HEK293 (cell line): ENCODE measurements around the gene ZFP62.

Experiments used
- MEIS1 ChIP-seq: sonication (generic); formaldehyde crosslinking; IDR thresholded peaks from 2 replicates; pipeline ENCODE4 v1.8.1; 2022; ENCODE audit warnings: missing genetic modification reagents, mild to moderate bottlenecking, borderline replicate concordance
- ZNF175 ChIP-seq: fragments of 450-650 bp; formaldehyde crosslinking; IDR thresholded peaks from 2 replicates; pipeline ENCODE4 v1.5.1; 2016; ENCODE audit warnings: missing biosample characterization, missing genetic modification characterization
- ZNF292 ChIP-seq: fragments of 450-650 bp; formaldehyde crosslinking; IDR thresholded peaks from 2 replicates; pipeline ENCODE4 v1.5.1; 2016; ENCODE audit warnings: low read depth, missing biosample characterization, missing genetic modification characterization, borderline replicate concordance
- ZNF558 ChIP-seq: fragments of 450-650 bp; formaldehyde crosslinking; IDR thresholded peaks from 2 replicates; pipeline ENCODE4 v1.5.1; 2016; ENCODE audit warnings: missing biosample characterization, missing genetic modification characterization
- ZNF560 ChIP-seq: fragments of 450-650 bp; formaldehyde crosslinking; IDR thresholded peaks from 2 replicates; pipeline ENCODE4 v1.5.1; 2017; ENCODE audit warnings: missing biosample characterization, missing genetic modification characterization, borderline replicate concordance
- ZNF654 ChIP-seq: fragments of 450-650 bp; formaldehyde crosslinking; IDR thresholded peaks from 2 replicates; pipeline ENCODE4 v1.5.1; 2016; ENCODE audit warnings: low read depth, missing biosample characterization, missing genetic modification characterization
- TF ChIP-seq, protein P1 (sequence below): fragments of 450-650 bp; formaldehyde crosslinking; IDR thresholded peaks from 2 replicates; pipeline ENCODE4 v1.5.1; 2016; ENCODE audit warnings: missing biosample characterization, missing genetic modification characterization
- TF ChIP-seq, protein P2 (sequence below): fragments of 450-650 bp; formaldehyde crosslinking; IDR thresholded peaks from 2 replicates; pipeline ENCODE4 v1.5.1; 2016; ENCODE audit warnings: missing biosample characterization, missing genetic modification characterization
- TF ChIP-seq, protein P3 (sequence below): fragments of 450-650 bp; formaldehyde crosslinking; IDR thresholded peaks from 2 replicates; pipeline ENCODE4 v1.5.1; 2016; ENCODE audit warnings: missing biosample characterization, missing genetic modification characterization
- TF ChIP-seq, protein P4 (sequence below): fragments of 450-650 bp; formaldehyde crosslinking; optimal IDR thresholded peaks from 2 replicates; pipeline ENCODE3; 2016; ENCODE audit warnings: missing biosample characterization, mild to moderate bottlenecking, missing genetic modification characterization

DNA sequence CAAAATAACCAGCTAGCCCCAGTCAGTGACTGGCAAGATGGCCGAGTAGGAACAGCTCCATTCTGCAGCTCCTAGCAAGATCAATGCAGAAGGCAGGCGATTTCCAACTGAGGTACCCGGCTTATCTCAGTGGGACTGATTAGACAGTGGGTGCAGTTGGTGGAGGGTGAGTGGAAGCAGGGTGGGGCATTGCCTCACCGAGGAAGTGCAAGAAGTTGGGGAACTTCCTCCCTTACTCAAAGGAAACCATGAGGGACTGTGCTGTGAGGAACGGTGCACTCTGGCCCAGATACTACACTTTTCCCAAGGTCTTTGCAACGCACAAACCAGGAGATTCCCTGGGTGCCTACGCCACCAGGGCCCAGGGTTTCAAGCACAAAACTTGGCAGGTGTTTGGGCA, 28.3 kb upstream of the ZFP62 start:
- TF ChIP-seq ZNF175 (tag by site-specific recombination) (no peak), ZNF292 (tag by site-specific recombination) (no peak), ZNF654 (tag by site-specific recombination) (no peak), MEIS1 (no peak), ZNF558 (tag by site-specific recombination) (no peak), ZNF560 (no peak)
- TF ChIP-seq, protein P1, sequence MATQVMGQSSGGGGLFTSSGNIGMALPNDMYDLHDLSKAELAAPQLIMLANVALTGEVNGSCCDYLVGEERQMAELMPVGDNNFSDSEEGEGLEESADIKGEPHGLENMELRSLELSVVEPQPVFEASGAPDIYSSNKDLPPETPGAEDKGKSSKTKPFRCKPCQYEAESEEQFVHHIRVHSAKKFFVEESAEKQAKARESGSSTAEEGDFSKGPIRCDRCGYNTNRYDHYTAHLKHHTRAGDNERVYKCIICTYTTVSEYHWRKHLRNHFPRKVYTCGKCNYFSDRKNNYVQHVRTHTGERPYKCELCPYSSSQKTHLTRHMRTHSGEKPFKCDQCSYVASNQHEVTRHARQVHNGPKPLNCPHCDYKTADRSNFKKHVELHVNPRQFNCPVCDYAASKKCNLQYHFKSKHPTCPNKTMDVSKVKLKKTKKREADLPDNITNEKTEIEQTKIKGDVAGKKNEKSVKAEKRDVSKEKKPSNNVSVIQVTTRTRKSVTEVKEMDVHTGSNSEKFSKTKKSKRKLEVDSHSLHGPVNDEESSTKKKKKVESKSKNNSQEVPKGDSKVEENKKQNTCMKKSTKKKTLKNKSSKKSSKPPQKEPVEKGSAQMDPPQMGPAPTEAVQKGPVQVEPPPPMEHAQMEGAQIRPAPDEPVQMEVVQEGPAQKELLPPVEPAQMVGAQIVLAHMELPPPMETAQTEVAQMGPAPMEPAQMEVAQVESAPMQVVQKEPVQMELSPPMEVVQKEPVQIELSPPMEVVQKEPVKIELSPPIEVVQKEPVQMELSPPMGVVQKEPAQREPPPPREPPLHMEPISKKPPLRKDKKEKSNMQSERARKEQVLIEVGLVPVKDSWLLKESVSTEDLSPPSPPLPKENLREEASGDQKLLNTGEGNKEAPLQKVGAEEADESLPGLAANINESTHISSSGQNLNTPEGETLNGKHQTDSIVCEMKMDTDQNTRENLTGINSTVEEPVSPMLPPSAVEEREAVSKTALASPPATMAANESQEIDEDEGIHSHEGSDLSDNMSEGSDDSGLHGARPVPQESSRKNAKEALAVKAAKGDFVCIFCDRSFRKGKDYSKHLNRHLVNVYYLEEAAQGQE (tag by site-specific recombination) = no peak
- TF ChIP-seq, protein P2, sequence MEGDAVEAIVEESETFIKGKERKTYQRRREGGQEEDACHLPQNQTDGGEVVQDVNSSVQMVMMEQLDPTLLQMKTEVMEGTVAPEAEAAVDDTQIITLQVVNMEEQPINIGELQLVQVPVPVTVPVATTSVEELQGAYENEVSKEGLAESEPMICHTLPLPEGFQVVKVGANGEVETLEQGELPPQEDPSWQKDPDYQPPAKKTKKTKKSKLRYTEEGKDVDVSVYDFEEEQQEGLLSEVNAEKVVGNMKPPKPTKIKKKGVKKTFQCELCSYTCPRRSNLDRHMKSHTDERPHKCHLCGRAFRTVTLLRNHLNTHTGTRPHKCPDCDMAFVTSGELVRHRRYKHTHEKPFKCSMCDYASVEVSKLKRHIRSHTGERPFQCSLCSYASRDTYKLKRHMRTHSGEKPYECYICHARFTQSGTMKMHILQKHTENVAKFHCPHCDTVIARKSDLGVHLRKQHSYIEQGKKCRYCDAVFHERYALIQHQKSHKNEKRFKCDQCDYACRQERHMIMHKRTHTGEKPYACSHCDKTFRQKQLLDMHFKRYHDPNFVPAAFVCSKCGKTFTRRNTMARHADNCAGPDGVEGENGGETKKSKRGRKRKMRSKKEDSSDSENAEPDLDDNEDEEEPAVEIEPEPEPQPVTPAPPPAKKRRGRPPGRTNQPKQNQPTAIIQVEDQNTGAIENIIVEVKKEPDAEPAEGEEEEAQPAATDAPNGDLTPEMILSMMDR (tag by site-specific recombination) = no peak
- TF ChIP-seq, protein P3, sequence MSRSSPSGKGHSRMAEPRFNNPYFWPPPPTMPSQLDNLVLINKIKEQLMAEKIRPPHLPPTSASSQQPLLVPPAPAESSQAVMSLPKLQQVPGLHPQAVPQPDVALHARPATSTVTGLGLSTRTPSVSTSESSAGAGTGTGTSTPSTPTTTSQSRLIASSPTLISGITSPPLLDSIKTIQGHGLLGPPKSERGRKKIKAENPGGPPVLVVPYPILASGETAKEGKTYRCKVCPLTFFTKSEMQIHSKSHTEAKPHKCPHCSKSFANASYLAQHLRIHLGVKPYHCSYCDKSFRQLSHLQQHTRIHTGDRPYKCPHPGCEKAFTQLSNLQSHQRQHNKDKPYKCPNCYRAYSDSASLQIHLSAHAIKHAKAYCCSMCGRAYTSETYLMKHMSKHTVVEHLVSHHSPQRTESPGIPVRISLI (tag by site-specific recombination) = no peak
- TF ChIP-seq, protein P4, sequence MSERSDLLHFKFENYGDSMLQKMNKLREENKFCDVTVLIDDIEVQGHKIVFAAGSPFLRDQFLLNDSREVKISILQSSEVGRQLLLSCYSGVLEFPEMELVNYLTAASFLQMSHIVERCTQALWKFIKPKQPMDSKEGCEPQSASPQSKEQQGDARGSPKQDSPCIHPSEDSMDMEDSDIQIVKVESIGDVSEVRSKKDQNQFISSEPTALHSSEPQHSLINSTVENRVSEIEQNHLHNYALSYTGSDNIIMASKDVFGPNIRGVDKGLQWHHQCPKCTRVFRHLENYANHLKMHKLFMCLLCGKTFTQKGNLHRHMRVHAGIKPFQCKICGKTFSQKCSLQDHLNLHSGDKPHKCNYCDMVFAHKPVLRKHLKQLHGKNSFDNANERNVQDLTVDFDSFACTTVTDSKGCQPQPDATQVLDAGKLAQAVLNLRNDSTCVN (tag by site-specific recombination) = no peak
